Measurements from ENCODE around the gene PDE6A. TPM values are rescaled to one million over a fixed set of nuclear protein-coding genes. Genes with fewer than 3 reads are reported as not detected.
A peak's percentile ranks its signal among the peaks of the same experiment; 100 is the strongest.

Gene PDE6A
- total and polyA plus RNA-seq, 8 donors, result 0.14 to 0.24 (median 0.18) TPM; not detected in 2

DNA sequence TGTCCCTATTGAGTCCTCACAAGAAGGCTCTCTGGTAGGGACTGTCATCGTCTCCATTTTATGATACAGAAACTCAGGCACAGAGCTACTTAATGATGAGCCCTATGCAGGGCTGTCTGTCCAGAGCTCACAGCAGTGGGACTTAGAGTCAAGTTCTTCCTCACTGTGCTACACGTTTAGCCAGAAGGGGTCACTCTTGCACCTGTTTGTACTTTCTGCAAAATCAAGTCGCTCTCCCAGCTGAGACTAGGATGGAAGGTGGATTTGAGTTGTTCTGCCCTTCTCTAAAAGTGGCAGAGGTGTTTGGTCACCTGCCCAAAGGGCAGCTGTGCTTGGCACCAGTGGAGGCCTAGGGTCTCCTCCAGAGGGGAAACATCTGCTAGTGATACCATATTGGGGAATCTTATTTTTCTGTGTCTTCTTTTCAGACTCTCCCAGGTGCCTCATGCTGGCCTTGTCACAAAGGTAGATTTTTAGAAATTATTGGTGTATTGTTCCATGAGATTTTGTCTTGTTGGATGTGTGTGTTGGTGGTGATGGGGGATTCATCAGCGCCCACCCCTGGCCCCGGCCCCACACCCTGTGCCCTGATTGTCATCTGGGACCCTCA is 110.2 kb downstream of the PDE6A start:
- TF ChIP-seq CTCF (IDR thresholded peaks at IDR 0.05), result peak; percentile 49 to 62
- Histone ChIP-seq H3K27ac (no peak overlapping the region), H3K9me3 (no peaks in the 10 kb centered on the region), H3K4me1 (peaks cover 0 to 3% of the 10 kb centered on the region in 2 donors), H3K36me3 (peaks cover 0 to 14% of the 10 kb centered on the region in 2 donors), H3K4me3 (no peak overlapping the region), H3K27me3 (no peaks in the 10 kb centered on the region)
- intact Hi-C loops (cut with DNase I), result loop anchor here in 1 of 2 donors (10.0 kb wide), 1 partner anchor 150 kb away; no protein-coding TSS in a partner anchor
- DNase-seq (peak in 2 of 4 donors; percentile 74 to 88), ATAC-seq (peak; percentile 82)

- DNase-seq (no peak), ATAC-seq (no peak)
- no peak overlapping the region for H3K27ac ChIP-seq
- intact Hi-C loops (cut with DNase I), result loop anchor here in 1 of 2 donors (10.0 kb wide), 1 partner anchor 152 kb away; no protein-coding TSS in a partner anchor
- H3K36me3 ChIP-seq, result peaks cover 0 to 14% of the 10 kb centered on the region in 2 donors
- no peak overlapping the region for H3K4me3 ChIP-seq
- no peaks in the 10 kb centered on the region for H3K27me3 ChIP-seq
- H3K4me1 ChIP-seq, result no peaks in the 10 kb centered on the region
- H3K9me3 ChIP-seq, result no peaks in the 10 kb centered on the region
- TF ChIP-seq CTCF (IDR thresholded peaks at IDR 0.05), result no peak
These were observed 111.3 kb downstream of the PDE6A start for GRCh38 chr5:149833116-149833827.

DNA sequence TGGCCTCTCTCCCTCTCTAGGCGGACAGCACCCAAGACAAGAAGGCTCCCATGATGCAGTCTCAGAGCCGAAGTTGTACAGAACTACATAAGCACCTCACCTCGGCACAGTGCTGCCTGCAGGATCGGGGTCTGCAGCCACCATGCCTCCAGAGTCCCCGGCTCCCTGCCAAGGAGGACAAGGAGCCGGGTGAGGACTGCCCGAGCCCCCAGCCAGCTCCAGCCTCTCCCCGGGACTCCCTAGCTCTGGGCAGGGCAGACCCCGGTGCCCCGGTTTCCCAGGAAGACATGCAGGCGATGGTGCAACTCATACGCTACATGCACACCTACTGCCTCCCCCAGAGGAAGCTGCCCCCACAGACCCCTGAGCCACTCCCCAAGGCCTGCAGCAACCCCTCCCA is 112.0 kb downstream of the PDE6A start:
- DNase-seq (no peak), ATAC-seq (no peak)
- H3K36me3 ChIP-seq, result peaks cover 0 to 14% of the 10 kb centered on the region in 2 donors
- TF ChIP-seq CTCF (IDR thresholded peaks at IDR 0.05), result no peak
- no peaks in the 10 kb centered on the region for H3K4me1 ChIP-seq
- no peak overlapping the region for H3K27ac ChIP-seq
- H3K27me3 ChIP-seq, result no peaks in the 10 kb centered on the region
- no peaks in the 10 kb centered on the region for H3K9me3 ChIP-seq
- H3K4me3 ChIP-seq, result no peak overlapping the region
- intact Hi-C loops (cut with DNase I), result loop anchor here in 1 of 2 donors (10.0 kb wide), 1 partner anchor 152 kb away; no protein-coding TSS in a partner anchor

GRCh38 chr5:149831492-149831891 is 113.1 kb downstream of the PDE6A start:
- no peak for TF ChIP-seq CTCF (IDR thresholded peaks at IDR 0.05)
- Histone ChIP-seq H3K9me3 (no peaks in the 10 kb centered on the region), H3K27me3 (no peaks in the 10 kb centered on the region), H3K4me1 (no peaks in the 10 kb centered on the region), H3K36me3 (peaks cover 0 to 14% of the 10 kb centered on the region in 2 donors), H3K4me3 (no peak overlapping the region), H3K27ac (no peak overlapping the region)
- intact Hi-C loops (cut with DNase I), result loop anchor here in 1 of 2 donors (10.0 kb wide), 1 partner anchor 153 kb away; no protein-coding TSS in a partner anchor
- DNase-seq (no peak), ATAC-seq (no peak)

- no peaks in the 10 kb centered on the region for H3K4me1 ChIP-seq
- no peaks in the 10 kb centered on the region for H3K9me3 ChIP-seq
- peaks cover 0 to 14% of the 10 kb centered on the region in 2 donors for H3K36me3 ChIP-seq
- no peaks in the 10 kb centered on the region for H3K27me3 ChIP-seq
- no peak overlapping the region for H3K4me3 ChIP-seq
- ATAC-seq (no peak), DNase-seq (no peak)
- intact Hi-C loops (cut with DNase I), result loop anchor here in 1 of 2 donors (10.0 kb wide), 1 partner anchor 154 kb away; no protein-coding TSS in a partner anchor
- no peak for TF ChIP-seq CTCF (IDR thresholded peaks at IDR 0.05)
- no peak overlapping the region for H3K27ac ChIP-seq
These were observed 114.0 kb downstream of the PDE6A start for GRCh38 chr5:149830579-149830978.
